OCI-LY7 (cell line): Measurements from ENCODE around the gene TMEM213.

ENCODE experiments used
- CTCF ChIP-seq: fragments of 200-600 bp; sonication (generic); conservative IDR thresholded peaks from 2 replicates; pipeline ENCODE4 v1.5.1; 2014; ENCODE audit warnings: mild to moderate bottlenecking, antibody characterized with exemption, low read length, moderate library complexity, mixed read lengths
- EZH2phosphoT487 ChIP-seq: fragments of 200-600 bp; sonication (generic); IDR thresholded peaks from 2 replicates; pipeline ENCODE4 v1.6.1; 2018; ENCODE audit warnings: low read depth, borderline replicate concordance, mild to moderate bottlenecking, mixed run types, antibody characterized with exemption, low read length, moderate library complexity, mixed read lengths

- TF ChIP-seq CTCF (no peak), EZH2phosphoT487 (no peak)
These were observed 6.8 kb downstream of the TMEM213 start for GRCh38 chr7:138804618-138805017.
